Thyroid gland (tissue), 4 donors: Measurements from ENCODE around the gene LMBR1L. TPM values are rescaled to one million over a fixed set of nuclear protein-coding genes. Genes with fewer than 3 reads are reported as not detected.

Experiments used
- DNase-seq, 2 donors: peaks; one replicate each; pipeline ENCODE4 v3.0.0-alpha.2; 2019
- H3K27ac ChIP-seq, 3 donors: fragments of 200-600 bp; sonication (generic); 1 replicate in 2 of 3; 2 replicates in 1 of 3; pipeline ENCODE4 v1.5.1; 2016 to 2019; ENCODE audit warnings: mild to moderate bottlenecking in 1 of 3, moderate library complexity in 1 of 3
- H3K27me3 ChIP-seq: fragments of 200-600 bp; sonication (generic); one replicate; pipeline ENCODE4 v1.5.1; 2019
- H3K36me3 ChIP-seq, 2 donors: fragments of 200-600 bp; sonication (generic); one replicate each; pipeline ENCODE4 v1.5.1; 2016 to 2019
- H3K4me1 ChIP-seq, 2 donors: fragments of 200-600 bp; sonication (generic); one replicate each; pipeline ENCODE4 v1.5.1; 2017 to 2019
- H3K4me3 ChIP-seq, 3 donors: fragments of 200-600 bp; sonication (generic); replicated peaks in 1 of 3; 1 replicate in 2 of 3; 2 replicates in 1 of 3; pipeline ENCODE4 v1.5.1; 2016; ENCODE audit warnings: mild to moderate bottlenecking in 1 of 3
- H3K9me3 ChIP-seq: fragments of 200-600 bp; sonication (generic); one replicate; pipeline ENCODE4 v1.5.1; 2017
- CTCF ChIP-seq, 6 experiments: fragments of 200-600 bp in 3 of 6; fragments of 450-650 bp in 3 of 6; sonication (generic) in 3 of 6; IDR thresholded peaks; one replicate each; pipeline ENCODE4 v1.5.1; 2016 to 2019; ENCODE audit warnings: antibody characterized with exemption in 6 of 6, mild to moderate bottlenecking in 2 of 6, inconsistent platforms in 1 of 6, moderate library complexity in 1 of 6
- POLR2A ChIP-seq, 2 donors: fragments of 450-650 bp; IDR thresholded peaks; one replicate each; pipeline ENCODE4 v1.6.1; 2017; ENCODE audit warnings: antibody characterized with exemption in 2 of 2, mild to moderate bottlenecking in 2 of 2, moderate library complexity in 1 of 2
- WGBS, 2 donors: methylation state at CpG; one replicate each; pipeline ENCODE4 v1.1.5; 2017; 5-methylcytosine and 5-hydroxymethylcytosine counted together
- intact Hi-C: fragments of 100-400 bp; cut with DNase I; formaldehyde crosslinking; loops from one replicate; pipeline ENCODE4 v1.15.1; 2023
- total RNA-seq, 4 donors: library from RNA; depleted of rRNA; stranded (reverse); fragments of >200 nt; gene quantifications; one replicate each; pipeline ENCODE4 v1.2.3, GENCODE V29; 2016

The LMBR1L gene
- total RNA-seq, 4 donors from 2014 or later = 30.4 to 54.8 (median 46.6) TPM

- Histone ChIP-seq H3K4me3 (no peak overlapping the region), H3K9me3 (no peaks in the 10 kb centered on the region), H3K27ac (no peak overlapping the region), H3K4me1 (peaks cover 21 to 25% of the 10 kb centered on the region in 2 donors), H3K27me3 (no peaks in the 10 kb centered on the region), H3K36me3 (peaks cover 65 to 70% of the 10 kb centered on the region in 2 donors)
- 94 to 95% methylated on average over 14 to 15 of the region's 16 CpGs for WGBS, 2 donors
- intact Hi-C loops = no loop called here
- DNase-seq = no peak
- no peak for TF ChIP-seq POLR2A (IDR thresholded peaks at IDR 0.05)
- TF ChIP-seq CTCF (IDR thresholded peaks at IDR 0.05) = no peak
Measured at GRCh38 chr12:49052451-49053208, 58.0 kb downstream of the LMBR1L start.

- no peak for DNase-seq
- no peaks in the 10 kb centered on the region for H3K9me3 ChIP-seq
- H3K4me1 ChIP-seq = peaks cover 14 to 17% of the 10 kb centered on the region in 2 donors
- TF ChIP-seq CTCF (IDR thresholded peaks at IDR 0.05) (no peak), POLR2A (IDR thresholded peaks at IDR 0.05) (no peak)
- no peak overlapping the region for H3K4me3 ChIP-seq
- 90 to 92% methylated on average over 20 of the region's 20 CpGs for WGBS, 2 donors
- intact Hi-C loops = no loop called here
- H3K27ac ChIP-seq = no peak overlapping the region
- no peaks in the 10 kb centered on the region for H3K27me3 ChIP-seq
- peaks cover 71 to 76% of the 10 kb centered on the region in 2 donors for H3K36me3 ChIP-seq
Measured at GRCh38 chr12:49051777-49052438, 58.7 kb downstream of the LMBR1L start.

GRCh38 chr12:49051373-49051764, 59.3 kb downstream of the LMBR1L start:
- 95 to 96% methylated on average over 16 to 18 of the region's 18 CpGs for WGBS, 2 donors
- Histone ChIP-seq H3K4me3 (no peak overlapping the region), H3K27ac (no peak overlapping the region), H3K4me1 (peaks cover 9 to 12% of the 10 kb centered on the region in 2 donors), H3K27me3 (no peaks in the 10 kb centered on the region), H3K9me3 (no peaks in the 10 kb centered on the region), H3K36me3 (peaks cover 76 to 82% of the 10 kb centered on the region in 2 donors)
- no peak for DNase-seq
- intact Hi-C loops = no loop called here
- no peak for TF ChIP-seq POLR2A (IDR thresholded peaks at IDR 0.05)
- TF ChIP-seq CTCF (IDR thresholded peaks at IDR 0.05) = no peak

GRCh38 chr12:49050507-49051372, 59.9 kb downstream of the LMBR1L start:
- DNase-seq = no peak
- intact Hi-C loops = no loop called here
- Histone ChIP-seq H3K36me3 (peaks cover 82 to 88% of the 10 kb centered on the region in 2 donors), H3K4me3 (no peak overlapping the region), H3K9me3 (no peaks in the 10 kb centered on the region), H3K27me3 (no peaks in the 10 kb centered on the region), H3K27ac (no peak overlapping the region), H3K4me1 (peaks cover 4 to 6% of the 10 kb centered on the region in 2 donors)
- TF ChIP-seq POLR2A (IDR thresholded peaks at IDR 0.05) (no peak), CTCF (IDR thresholded peaks at IDR 0.05) (no peak)
- 93 to 94% methylated on average over 13 of the region's 13 CpGs for WGBS, 2 donors
